Mucosa of stomach (tissue), 1 donor: ENCODE results near the gene MYBPC2.

Source experiments
- H3K27me3 ChIP-seq: one replicate; pipeline ENCODE4 v1.7.0; 2013; ENCODE audit warnings: mild to moderate bottlenecking, low read length; ENCODE audit not compliant: control insufficient read depth, insufficient read depth
- H3K36me3 ChIP-seq: one replicate; pipeline ENCODE4 v1.7.0; 2013; ENCODE audit warnings: low read length; ENCODE audit not compliant: control insufficient read depth, insufficient read depth
- H3K4me1 ChIP-seq: one replicate; pipeline ENCODE4 v1.7.0; 2013; ENCODE audit warnings: mild to moderate bottlenecking, low read length; ENCODE audit not compliant: control insufficient read depth, insufficient read depth
- H3K4me3 ChIP-seq: one replicate; pipeline ENCODE4 v1.7.0; 2013; ENCODE audit warnings: low read length
- H3K9ac ChIP-seq: one replicate; pipeline ENCODE4 v1.7.0; 2013; ENCODE audit warnings: mild to moderate bottlenecking, low read length, moderate library complexity
- H3K9me3 ChIP-seq: one replicate; pipeline ENCODE4 v1.7.0; 2013; ENCODE audit warnings: mild to moderate bottlenecking, low read length, moderate library complexity; ENCODE audit not compliant: control insufficient read depth
- donor health status: Pancreatic carcinoma.

MYBPC2 gene

GRCh38 chr19:50482916-50483315, 50.2 kb downstream of the MYBPC2 start:
- H3K4me1 ChIP-seq = no peaks in the 10 kb centered on the region
- peaks cover 14% of the 10 kb centered on the region for H3K36me3 ChIP-seq
- H3K4me3 ChIP-seq = no peak overlapping the region
- H3K27me3 ChIP-seq = peaks cover 12% of the 10 kb centered on the region
- no peaks in the 10 kb centered on the region for H3K9me3 ChIP-seq
- no peak overlapping the region for H3K9ac ChIP-seq

GRCh38 chr19:50485284-50485955, 52.7 kb downstream of the MYBPC2 start:
- no peaks in the 10 kb centered on the region for H3K9me3 ChIP-seq
- no peaks in the 10 kb centered on the region for H3K4me1 ChIP-seq
- no peak overlapping the region for H3K4me3 ChIP-seq
- peaks cover 5% of the 10 kb centered on the region for H3K36me3 ChIP-seq
- peaks cover 14% of the 10 kb centered on the region for H3K27me3 ChIP-seq
- H3K9ac ChIP-seq = no peak overlapping the region

- peaks cover 17% of the 10 kb centered on the region for H3K27me3 ChIP-seq
- H3K9me3 ChIP-seq = no peaks in the 10 kb centered on the region
- H3K36me3 ChIP-seq = peaks cover 5% of the 10 kb centered on the region
- no peak overlapping the region for H3K9ac ChIP-seq
- H3K4me1 ChIP-seq = no peaks in the 10 kb centered on the region
- H3K4me3 ChIP-seq = no peak overlapping the region
Observed at GRCh38 chr19:50486823-50487515, 54.3 kb downstream of the MYBPC2 start.

GRCh38 chr19:50488389-50489194, 55.9 kb downstream of the MYBPC2 start:
- H3K36me3 ChIP-seq = no peaks in the 10 kb centered on the region

GRCh38 chr19:50489461-50490011, 56.8 kb downstream of the MYBPC2 start:
- H3K9ac ChIP-seq = no peak overlapping the region
- H3K9me3 ChIP-seq = no peaks in the 10 kb centered on the region
- peaks cover 20% of the 10 kb centered on the region for H3K27me3 ChIP-seq
- H3K4me3 ChIP-seq = no peak overlapping the region
- no peaks in the 10 kb centered on the region for H3K36me3 ChIP-seq
- H3K4me1 ChIP-seq = no peaks in the 10 kb centered on the region

More at GRCh38 chr19:50488389-50489194, 55.9 kb downstream of the MYBPC2 start:
- H3K27me3 ChIP-seq = peaks cover 20% of the 10 kb centered on the region
- H3K9ac ChIP-seq = no peak overlapping the region
- H3K4me3 ChIP-seq = no peak overlapping the region
- no peaks in the 10 kb centered on the region for H3K4me1 ChIP-seq
- H3K9me3 ChIP-seq = no peaks in the 10 kb centered on the region

GRCh38 chr19:50490411-50490811, 57.7 kb downstream of the MYBPC2 start:
- Histone ChIP-seq H3K4me1 (no peaks in the 10 kb centered on the region), H3K4me3 (no peak overlapping the region), H3K9ac (no peak overlapping the region), H3K9me3 (no peaks in the 10 kb centered on the region), H3K27me3 (peaks cover 20% of the 10 kb centered on the region), H3K36me3 (no peaks in the 10 kb centered on the region)

- Histone ChIP-seq H3K4me3 (no peak overlapping the region), H3K9ac (no peak overlapping the region), H3K36me3 (no peaks in the 10 kb centered on the region), H3K4me1 (no peaks in the 10 kb centered on the region), H3K27me3 (peaks cover 20% of the 10 kb centered on the region), H3K9me3 (no peaks in the 10 kb centered on the region)
Observed at GRCh38 chr19:50490991-50491472, 58.3 kb downstream of the MYBPC2 start.

- Histone ChIP-seq H3K9ac (no peak overlapping the region), H3K4me1 (peaks cover 3% of the 10 kb centered on the region), H3K9me3 (no peaks in the 10 kb centered on the region), H3K36me3 (no peaks in the 10 kb centered on the region), H3K27me3 (peaks cover 20% of the 10 kb centered on the region), H3K4me3 (no peak overlapping the region)
Observed at GRCh38 chr19:50492303-50493052, 59.8 kb downstream of the MYBPC2 start.

GRCh38 chr19:50493171-50493570, 60.5 kb downstream of the MYBPC2 start:
- Histone ChIP-seq H3K9me3 (no peaks in the 10 kb centered on the region), H3K9ac (no peak overlapping the region), H3K4me3 (no peak overlapping the region), H3K27me3 (peaks cover 18% of the 10 kb centered on the region), H3K4me1 (peaks cover 3% of the 10 kb centered on the region), H3K36me3 (no peaks in the 10 kb centered on the region)

- Histone ChIP-seq H3K9me3 (no peaks in the 10 kb centered on the region), H3K27me3 (peaks cover 15% of the 10 kb centered on the region), H3K4me3 (no peak overlapping the region), H3K9ac (no peak overlapping the region), H3K4me1 (peaks cover 3% of the 10 kb centered on the region), H3K36me3 (no peaks in the 10 kb centered on the region)
Observed at GRCh38 chr19:50494186-50495019, 61.7 kb downstream of the MYBPC2 start.
